IPS-18c (cell line): ENCODE results near the gene SLC35B2.
A peak's percentile ranks its signal among the peaks of the same experiment; 100 is the strongest.

Experiments
- H3K4me3 ChIP-seq: 2 replicates; pipeline ENCODE4 v1.7.0; 2013; ENCODE audit warnings: low read depth, mild to moderate bottlenecking, low read length, moderate library complexity; ENCODE audit not compliant: insufficient read depth
- H3K9me3 ChIP-seq: one replicate; pipeline ENCODE4 v1.6.1; 2013; ENCODE audit warnings: mild to moderate bottlenecking, low read length, moderate library complexity; ENCODE audit not compliant: control insufficient read depth, insufficient read depth

SLC35B2 gene

DNA sequence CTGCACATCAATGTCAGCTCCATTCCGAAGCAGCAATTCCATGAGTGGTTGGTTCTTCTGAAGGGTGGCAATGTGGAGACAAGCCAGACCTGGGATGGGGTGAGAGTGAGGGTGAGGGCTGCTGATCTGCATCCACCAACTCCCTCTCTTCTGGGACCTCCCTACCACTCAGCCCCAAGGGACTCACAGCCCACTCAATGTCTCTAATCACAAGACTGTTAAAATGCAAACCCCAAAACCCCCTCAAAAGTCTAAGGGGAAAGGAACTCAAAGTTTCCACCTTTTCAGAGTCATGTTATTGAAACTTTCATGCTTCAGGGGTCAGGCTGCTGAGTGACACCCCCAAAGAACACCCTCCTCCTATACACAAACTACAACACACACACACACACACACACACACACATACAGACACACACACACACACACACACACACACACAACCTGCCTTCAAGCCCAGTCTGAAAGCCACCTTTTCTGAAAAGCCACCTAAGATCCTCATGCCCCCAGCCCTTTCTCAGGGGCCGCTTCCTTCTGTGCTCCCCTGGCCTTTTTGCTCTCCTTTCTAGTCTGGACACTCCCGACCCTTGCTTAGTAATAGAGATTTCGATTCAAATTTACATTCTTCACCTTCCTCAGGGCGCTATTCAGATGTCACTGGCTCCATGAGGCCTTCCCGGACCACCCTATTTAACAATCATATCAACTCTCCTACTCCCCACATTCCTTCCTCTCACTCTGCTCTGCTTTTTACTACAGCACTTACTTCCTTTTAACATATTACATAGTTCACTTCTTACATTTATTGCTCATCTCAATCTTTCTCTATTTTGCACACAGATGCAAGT lies 3.3 kb upstream of the SLC35B2 start:
- Histone ChIP-seq H3K9me3 (no peaks in the 10 kb centered on the region), H3K4me3 (no peak overlapping the region)

DNA sequence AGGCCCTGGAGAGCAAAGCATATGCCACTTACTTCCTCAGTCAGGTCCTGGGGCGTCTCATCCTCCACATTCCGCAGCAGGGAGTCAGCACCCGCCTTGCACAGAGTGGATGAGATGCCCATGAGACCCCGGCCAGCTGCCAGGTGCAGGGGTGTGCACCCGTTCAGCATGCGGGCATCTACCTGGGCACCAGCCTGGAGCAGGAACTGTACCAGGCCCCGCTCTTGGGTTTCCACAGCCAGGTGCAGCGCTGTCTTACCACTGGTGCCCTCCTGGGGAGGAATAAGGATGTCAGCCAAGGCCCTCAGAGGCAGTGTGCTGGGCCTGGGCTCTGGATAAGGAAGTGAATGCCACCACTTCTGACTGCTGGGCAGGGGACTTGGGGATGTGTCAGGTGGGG lies 2.7 kb upstream of the SLC35B2 start:
- Histone ChIP-seq H3K9me3 (no peaks in the 10 kb centered on the region), H3K4me3 (no peak overlapping the region)

DNA sequence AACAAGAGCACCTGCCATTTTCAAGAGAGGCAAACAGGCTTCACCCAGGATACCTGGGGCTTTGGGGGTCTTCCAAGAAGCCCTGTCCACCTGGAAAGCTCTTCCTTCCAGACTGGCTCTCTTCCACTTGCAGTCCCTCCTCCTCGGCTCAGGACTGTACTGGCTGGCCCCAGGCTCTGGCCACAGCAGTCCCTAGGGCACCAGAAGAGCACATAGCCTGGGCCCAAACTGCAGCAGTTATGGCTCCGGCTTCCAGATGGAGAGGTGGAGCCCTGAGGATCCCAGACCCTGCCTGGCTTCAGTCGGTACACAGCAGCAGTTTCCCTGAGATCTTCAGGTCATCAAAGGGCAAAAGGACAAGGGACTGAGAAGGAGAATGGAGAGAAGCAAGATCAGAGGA lies 1.6 kb upstream of the SLC35B2 start:
- H3K9me3 ChIP-seq, result no peaks in the 10 kb centered on the region
- no peak overlapping the region for H3K4me3 ChIP-seq

DNA sequence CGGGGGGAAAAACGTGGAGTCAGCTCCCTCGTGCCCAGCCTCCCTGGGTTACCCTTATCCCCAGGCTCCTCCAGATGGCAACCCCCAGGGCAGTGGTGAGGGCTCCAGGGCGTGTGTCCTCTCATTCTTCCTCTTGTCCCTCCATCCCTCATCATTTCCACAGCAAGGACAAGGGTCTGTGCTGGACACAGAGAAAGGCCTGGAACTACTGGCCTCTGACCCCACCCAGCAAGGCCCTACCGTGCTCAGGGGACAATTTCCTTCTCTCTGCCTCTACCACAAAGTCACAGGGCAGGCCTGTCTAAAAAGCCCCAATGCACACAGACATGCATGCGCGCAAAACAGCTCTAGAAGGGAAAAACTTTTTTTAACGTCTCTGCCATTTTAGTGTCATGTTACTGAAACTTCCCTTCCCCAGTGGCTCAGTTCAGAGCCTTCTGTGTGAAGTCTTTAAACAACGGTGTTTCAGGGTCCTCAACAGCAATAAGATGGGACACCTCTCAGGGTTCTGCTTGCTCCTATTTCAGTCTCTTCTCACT lies 1.1 kb upstream of the SLC35B2 start:
- Histone ChIP-seq H3K4me3 (no peak overlapping the region), H3K9me3 (no peaks in the 10 kb centered on the region)

DNA sequence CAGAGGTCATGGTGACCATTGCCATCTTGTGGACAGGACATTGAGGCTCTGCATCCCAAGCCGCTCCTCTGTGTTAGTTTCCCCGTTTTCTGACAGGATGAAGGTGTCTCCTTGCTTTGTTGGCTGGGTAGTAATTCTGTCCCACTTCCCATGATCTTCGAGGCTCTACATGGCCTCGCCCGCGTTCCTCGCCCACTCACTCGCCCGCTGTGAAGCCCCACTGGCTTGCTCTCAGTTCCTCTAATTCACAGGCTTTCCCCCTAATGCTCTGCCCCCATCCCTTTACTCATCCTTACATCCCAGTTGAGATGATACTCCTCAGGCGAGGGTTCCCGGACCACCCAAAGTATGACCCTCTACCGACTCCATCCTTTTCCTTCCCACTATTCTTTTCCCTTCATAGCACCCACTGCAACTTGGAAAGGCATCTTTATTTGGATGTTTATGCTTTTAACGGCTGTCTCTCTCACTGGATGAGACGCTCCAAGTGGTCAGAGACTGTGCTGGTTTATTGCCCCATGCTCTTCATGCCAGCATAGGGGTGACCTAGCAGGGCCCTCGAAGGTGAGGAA lies 511 bp upstream of the SLC35B2 start:
- Histone ChIP-seq H3K9me3 (no peaks in the 10 kb centered on the region), H3K4me3 (peak overlapping the region; percentile 84)

DNA sequence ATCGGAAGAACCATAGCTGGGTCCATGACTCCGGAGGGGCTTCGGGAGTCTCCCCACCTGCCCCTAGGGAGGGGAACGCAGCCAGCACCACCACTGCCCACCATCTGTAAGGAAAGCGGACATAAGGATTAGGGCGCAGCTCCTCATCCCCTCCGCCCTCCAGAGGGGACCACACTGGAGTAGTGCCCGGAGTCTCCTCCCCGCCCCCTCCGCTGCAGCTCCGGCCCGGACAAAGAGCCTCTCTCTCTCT lies 628 bp downstream of the SLC35B2 start:
- H3K9me3 ChIP-seq, result no peaks in the 10 kb centered on the region

DNA sequence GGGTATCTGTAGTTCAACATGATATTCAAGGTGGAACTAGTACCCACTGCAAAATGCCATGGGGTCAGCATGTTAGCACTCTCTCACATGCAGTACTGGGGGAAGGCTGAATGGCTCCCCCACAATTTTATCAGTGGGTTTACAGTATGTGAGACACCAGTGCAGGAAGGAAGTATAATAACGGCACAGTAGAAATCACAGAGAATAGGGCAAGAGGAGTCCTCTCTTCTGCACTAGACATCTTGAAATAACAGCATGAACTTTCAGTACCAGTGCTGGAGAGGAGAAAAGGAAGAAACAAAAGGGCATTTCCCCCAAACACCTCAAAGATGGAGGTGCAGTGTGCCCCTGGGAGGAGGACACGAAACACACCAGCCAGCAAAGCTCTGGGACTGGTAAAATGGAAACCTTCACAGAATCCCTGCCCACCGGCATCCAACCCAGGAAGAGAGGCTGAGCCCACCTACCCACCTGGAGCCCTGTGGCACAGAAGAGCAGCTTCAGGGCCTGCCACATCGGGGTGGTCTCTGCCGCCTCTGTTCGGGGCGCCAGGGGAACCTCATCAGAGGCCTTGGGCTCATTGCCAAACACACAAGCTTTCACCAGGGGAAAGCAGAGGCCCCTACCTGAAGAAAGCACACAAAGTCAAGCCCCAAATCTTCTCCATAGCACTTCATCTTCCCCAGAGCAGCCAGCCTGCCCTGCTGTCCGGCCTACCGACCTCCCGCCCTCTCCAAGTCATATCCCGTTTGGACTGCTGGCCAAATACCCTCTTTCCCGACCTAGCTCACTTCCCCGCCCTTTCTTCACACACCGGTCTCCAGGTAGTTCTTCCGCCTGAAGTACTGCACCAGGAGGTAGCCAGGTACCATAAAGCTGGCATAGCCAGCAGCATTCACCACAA lies 1.2 kb downstream of the SLC35B2 start:
- H3K4me3 ChIP-seq, result peak overlapping the region; percentile 84
- H3K9me3 ChIP-seq, result no peaks in the 10 kb centered on the region

More for the DNA sequence above, 628 bp downstream of the SLC35B2 start:
- peak overlapping the region; percentile 84 for H3K4me3 ChIP-seq

DNA sequence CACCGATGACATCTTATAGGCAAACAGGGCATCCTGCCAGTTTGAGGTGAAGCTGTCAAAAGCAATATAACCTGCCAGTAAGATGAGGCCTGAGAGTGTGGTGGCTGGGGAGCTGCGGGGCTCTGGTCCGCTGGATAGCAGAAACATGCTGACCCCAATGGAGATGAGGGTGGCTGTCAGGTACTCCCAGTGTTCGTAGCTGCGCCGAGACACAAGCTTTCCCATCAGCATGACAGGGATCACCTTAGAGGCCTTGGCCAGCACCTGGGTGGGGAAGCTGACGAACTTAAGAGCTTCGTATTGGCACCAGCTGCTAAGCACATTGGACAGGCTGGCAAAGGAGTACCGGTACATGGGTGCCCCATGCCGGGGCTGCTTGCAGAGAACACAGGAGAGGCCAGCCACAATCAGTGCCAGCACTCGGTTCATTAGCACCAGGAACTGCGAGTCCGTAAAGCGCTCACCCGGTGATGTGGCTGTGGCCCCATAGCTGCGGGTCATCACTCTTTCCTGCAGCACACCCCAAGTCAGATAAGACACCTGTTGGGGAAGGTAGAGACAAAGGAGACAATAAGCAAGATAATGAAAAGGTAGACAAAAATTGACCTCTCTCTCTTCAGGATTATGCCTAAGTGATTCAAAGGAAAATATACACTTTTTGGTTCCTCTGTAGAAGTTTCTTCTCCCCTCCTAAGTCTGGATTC lies 2.1 kb downstream of the SLC35B2 start:
- H3K4me3 ChIP-seq, result no peak overlapping the region
- no peaks in the 10 kb centered on the region for H3K9me3 ChIP-seq

DNA sequence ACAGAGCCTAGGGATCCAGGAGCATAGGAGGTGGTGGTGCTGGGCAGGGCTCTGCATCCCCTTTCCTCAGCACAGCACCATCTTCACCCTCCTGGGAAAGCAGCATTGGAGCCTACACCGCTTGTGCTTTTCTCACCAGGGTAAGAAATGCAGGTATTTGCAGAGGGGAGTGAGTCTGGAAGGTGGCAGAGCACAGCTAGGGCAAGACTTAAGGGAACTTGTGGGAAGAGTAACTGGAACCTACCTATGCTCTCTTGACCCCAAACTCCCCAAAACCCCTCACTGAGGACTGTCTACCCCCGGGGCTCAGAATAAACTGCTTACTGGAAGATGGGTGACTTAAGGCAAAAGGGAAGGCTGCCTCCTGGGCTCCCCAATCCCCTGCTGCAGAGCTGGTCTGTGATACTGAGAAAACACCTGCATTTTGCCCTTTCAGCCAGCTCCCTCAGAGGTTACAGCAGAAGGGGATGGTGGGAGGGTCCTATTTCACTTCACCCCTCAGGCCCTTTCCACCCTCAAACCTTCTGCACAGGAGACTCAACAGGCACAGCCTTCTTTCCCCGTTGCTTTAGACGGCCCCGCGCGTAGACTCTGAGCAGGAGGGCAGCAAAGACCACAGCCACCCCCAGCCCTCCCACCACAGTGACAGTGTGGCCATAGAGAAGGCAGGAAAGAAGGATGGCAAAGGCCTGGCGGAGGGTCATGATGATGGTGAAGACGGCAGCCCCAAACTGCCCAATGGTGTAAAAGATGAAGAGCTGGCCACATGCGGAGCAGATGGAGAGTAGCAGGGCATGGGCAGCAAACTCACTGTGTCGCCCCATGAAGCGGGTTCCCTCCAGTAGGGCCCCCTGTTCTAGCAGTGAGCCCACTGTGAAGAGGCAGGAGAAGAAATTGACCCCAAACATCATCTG lies 2.9 kb downstream of the SLC35B2 start:
- Histone ChIP-seq H3K9me3 (no peaks in the 10 kb centered on the region), H3K4me3 (no peak overlapping the region)

DNA sequence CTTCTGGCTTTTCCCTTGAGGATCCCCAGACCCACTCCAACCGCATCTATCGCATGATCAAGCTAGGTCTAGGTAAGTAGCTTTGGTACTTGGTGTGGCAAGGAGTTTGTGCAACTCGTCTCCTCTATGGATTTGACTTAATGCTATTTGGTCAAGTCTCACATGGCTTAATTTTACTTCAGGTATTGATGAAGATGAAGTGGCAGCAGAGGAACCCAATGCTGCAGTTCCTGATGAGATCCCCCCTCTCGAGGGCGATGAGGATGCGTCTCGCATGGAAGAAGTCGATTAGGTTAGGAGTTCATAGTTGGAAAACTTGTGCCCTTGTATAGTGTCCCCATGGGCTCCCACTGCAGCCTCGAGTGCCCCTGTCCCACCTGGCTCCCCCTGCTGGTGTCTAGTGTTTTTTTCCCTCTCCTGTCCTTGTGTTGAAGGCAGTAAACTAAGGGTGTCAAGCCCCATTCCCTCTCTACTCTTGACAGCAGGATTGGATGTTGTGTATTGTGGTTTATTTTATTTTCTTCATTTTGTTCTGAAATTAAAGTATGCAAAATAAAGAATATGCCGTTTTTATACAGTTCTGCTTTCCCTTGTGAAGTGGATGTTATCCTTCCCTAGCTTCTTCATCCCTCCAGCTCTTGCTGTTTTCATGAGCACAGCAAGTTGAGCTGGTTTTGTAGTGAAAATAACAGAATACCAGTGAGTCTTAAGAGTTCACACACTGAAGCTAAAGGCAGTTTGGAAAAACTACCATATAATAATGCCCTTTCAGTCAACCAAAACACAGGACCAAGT lies 3.8 kb downstream of the SLC35B2 start:
- Histone ChIP-seq H3K4me3 (no peak overlapping the region), H3K9me3 (no peaks in the 10 kb centered on the region)

DNA sequence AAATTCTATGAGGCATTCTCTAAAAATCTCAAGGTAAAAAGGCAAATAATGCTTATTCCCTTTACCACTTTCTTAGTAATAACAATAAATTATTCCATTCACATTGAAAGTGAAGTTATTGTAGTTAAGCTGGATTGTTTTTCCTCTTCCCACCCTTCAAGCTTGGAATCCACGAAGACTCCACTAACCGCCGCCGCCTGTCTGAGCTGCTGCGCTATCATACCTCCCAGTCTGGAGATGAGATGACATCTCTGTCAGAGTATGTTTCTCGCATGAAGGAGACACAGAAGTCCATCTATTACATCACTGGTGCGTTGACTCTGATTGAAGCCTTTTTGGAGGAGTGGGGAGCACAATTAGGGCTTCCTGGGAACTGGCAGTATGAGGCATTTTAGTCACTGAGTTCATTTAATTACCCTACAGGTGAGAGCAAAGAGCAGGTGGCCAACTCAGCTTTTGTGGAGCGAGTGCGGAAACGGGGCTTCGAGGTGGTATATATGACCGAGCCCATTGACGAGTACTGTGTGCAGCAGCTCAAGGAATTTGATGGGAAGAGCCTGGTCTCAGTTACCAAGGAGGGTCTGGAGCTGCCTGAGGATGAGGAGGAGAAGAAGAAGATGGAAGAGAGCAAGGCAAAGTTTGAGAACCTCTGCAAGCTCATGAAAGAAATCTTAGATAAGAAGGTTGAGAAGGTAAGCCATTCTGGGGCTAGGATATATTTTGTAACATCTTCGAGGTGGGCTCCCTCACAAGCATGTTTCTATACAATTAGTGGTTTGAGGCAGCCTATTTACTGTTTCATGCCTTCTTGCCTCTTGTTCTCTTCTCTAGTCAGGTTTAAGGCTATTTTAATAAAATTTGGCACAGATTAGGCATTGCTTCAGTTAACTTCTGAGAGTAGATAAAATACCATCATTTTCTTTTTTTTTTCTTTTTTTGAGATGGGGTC lies 5.5 kb downstream of the SLC35B2 start:
- Histone ChIP-seq H3K9me3 (no peaks in the 10 kb centered on the region), H3K4me3 (no peak overlapping the region)

DNA sequence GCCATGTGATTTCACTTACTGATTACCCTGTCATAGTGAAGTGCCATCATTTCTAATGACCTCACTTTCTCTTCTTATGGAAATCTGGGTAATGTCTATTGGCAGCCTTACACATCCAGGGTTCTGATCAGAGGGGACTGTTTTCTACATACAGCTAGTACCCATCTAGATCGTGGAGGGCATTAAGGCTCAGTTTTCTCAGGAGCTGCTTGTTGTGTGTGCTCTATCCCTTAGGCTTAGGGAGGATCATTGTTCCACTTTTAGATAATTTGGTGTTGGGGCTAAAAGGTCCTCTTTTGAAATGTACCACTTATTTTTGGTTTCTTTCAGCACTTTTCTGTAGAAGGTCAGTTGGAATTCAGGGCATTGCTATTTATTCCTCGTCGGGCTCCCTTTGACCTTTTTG lies 6.6 kb downstream of the SLC35B2 start:
- Histone ChIP-seq H3K9me3 (no peaks in the 10 kb centered on the region), H3K4me3 (no peak overlapping the region)

DNA sequence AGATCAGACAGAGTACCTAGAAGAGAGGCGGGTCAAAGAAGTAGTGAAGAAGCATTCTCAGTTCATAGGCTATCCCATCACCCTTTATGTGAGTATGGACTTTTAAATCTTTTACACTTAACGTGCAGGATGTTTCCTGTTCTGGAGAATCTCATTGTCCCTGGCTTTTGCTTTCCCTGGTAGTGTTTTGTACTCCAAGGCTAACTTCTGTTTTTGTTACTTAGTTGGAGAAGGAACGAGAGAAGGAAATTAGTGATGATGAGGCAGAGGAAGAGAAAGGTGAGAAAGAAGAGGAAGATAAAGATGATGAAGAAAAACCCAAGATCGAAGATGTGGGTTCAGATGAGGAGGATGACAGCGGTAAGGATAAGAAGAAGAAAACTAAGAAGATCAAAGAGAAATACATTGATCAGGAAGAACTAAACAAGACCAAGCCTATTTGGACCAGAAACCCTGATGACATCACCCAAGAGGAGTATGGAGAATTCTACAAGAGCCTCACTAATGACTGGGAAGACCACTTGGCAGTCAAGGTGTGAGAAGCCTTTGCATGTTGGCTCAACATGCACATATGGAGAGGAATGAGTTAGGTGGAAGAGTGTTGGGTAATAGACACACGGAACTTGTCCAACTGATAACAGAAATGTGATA lies 7.1 kb downstream of the SLC35B2 start:
- H3K9me3 ChIP-seq, result no peaks in the 10 kb centered on the region
- no peak overlapping the region for H3K4me3 ChIP-seq

DNA sequence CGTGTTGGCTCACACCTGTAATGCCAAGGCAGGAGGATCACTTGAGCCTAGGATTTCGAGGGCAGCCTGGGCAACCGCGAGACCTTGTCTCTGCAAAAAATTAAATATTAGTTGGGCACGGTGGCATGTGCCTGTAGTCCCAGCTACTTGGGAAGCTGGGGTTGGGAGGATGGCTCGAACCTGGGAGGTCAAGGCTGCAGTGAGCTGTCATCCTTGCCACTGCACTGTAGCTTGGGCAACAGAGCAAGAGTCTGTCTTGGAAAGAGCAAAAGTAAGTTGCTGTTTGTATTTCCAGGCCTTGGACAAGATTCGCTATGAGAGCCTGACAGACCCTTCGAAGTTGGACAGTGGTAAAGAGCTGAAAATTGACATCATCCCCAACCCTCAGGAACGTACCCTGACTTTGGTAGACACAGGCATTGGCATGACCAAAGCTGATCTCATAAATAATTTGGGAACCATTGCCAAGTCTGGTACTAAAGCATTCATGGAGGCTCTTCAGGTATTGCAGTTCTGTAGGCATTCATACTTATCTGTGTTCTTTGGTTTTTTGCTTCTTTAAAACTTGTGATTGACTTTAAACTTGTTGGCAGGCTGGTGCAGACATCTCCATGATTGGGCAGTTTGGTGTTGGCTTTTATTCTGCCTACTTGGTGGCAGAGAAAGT lies 8.1 kb downstream of the SLC35B2 start:
- H3K9me3 ChIP-seq, result no peaks in the 10 kb centered on the region
- H3K4me3 ChIP-seq, result peak overlapping the region; percentile 99
